ENCODE measurements around the gene CCDC78. TPM values are rescaled to one million over a fixed set of nuclear protein-coding genes. Genes with fewer than 3 reads are reported as not detected.

The CCDC78 gene
- polyA plus RNA-seq, 2 donors = 0.28 to 0.86 TPM

GRCh38 chr16:680967-681745 lies 45.1 kb downstream of the CCDC78 start:
- Histone ChIP-seq H3K4me1 (ENCODE audit: control insufficient read depth in 2 of 2, insufficient read depth in 2 of 2, low read length in 1 of 2) (peaks cover 15 to 73% of the 10 kb centered on the region in 2 donors), H3K27me3 (ENCODE audit: control insufficient read depth in 1 of 2, insufficient read depth in 2 of 2, low read length in 2 of 2) (no peaks in the 10 kb centered on the region), H3K9me3 (ENCODE audit: control insufficient read depth in 2 of 2, insufficient read depth in 1 of 2, low read depth in 1 of 2, low read length in 1 of 2) (no peaks in the 10 kb centered on the region), H3K4me3 (ENCODE audit: low read depth in 1 of 2, low read length in 2 of 2) (peak overlapping the region; percentile 82 to 84), H3K27ac (ENCODE audit: low read depth in 2 of 2, low read length in 1 of 2) (peak overlapping the region; percentile 95 to 96), H3K36me3 (ENCODE audit: control insufficient read depth in 2 of 2, insufficient read depth in 2 of 2, low read length in 1 of 2) (peaks cover 0 to 30% of the 10 kb centered on the region in 2 donors)
- WGBS, 2 donors = 42 to 44% methylated on average over 44 of the region's 44 CpGs

- Histone ChIP-seq H3K9me3 (ENCODE audit: control insufficient read depth in 2 of 2, insufficient read depth in 1 of 2, low read depth in 1 of 2, low read length in 1 of 2) (no peaks in the 10 kb centered on the region), H3K27ac (ENCODE audit: low read depth in 2 of 2, low read length in 1 of 2) (peak overlapping the region; percentile 95 to 96), H3K36me3 (ENCODE audit: control insufficient read depth in 2 of 2, insufficient read depth in 2 of 2, low read length in 1 of 2) (peaks cover 0 to 30% of the 10 kb centered on the region in 2 donors), H3K27me3 (ENCODE audit: control insufficient read depth in 1 of 2, insufficient read depth in 2 of 2, low read length in 2 of 2) (no peaks in the 10 kb centered on the region), H3K4me3 (ENCODE audit: low read depth in 1 of 2, low read length in 2 of 2) (peak overlapping the region; percentile 82 to 84), H3K4me1 (ENCODE audit: control insufficient read depth in 2 of 2, insufficient read depth in 2 of 2, low read length in 1 of 2) (peaks cover 17 to 72% of the 10 kb centered on the region in 2 donors)
- whole genome bisulfite sequencing, 2 donors = 0% methylated on average over 26 to 38 of the region's 38 CpGs
Measured at GRCh38 chr16:680625-680945, 45.7 kb downstream of the CCDC78 start.

- H3K4me1 ChIP-seq (ENCODE audit: control insufficient read depth in 2 of 2, insufficient read depth in 2 of 2, low read length in 1 of 2) = peaks cover 20 to 70% of the 10 kb centered on the region in 2 donors
- H3K27me3 ChIP-seq (ENCODE audit: control insufficient read depth in 1 of 2, insufficient read depth in 2 of 2, low read length in 2 of 2) = no peaks in the 10 kb centered on the region
- H3K27ac ChIP-seq (ENCODE audit: low read depth in 2 of 2, low read length in 1 of 2) = peak within 1 kb of the TSS; percentile 95 to 96
- H3K4me3 ChIP-seq (ENCODE audit: low read depth in 1 of 2, low read length in 2 of 2) = peak within 1 kb of the TSS; percentile 82 to 84
- H3K9me3 ChIP-seq (ENCODE audit: control insufficient read depth in 2 of 2, insufficient read depth in 1 of 2, low read depth in 1 of 2, low read length in 1 of 2) = no peaks in the 10 kb centered on the region
- H3K36me3 ChIP-seq (ENCODE audit: control insufficient read depth in 2 of 2, insufficient read depth in 2 of 2, low read length in 1 of 2) = peaks cover 0 to 25% of the 10 kb centered on the region in 2 donors
- WGBS, 2 donors = 1% methylated on average over 54 to 91 of the region's 91 CpGs
Measured at GRCh38 chr16:679814-680624, 46.2 kb downstream of the CCDC78 start, which contains the start of gene STUB1. Gene STUB1 (plus strand): TSS chr16:680410. CDS start chr16:680526, 116 bp downstream.

- Histone ChIP-seq H3K27me3 (ENCODE audit: control insufficient read depth in 1 of 2, insufficient read depth in 2 of 2, low read length in 2 of 2) (no peaks in the 10 kb centered on the region), H3K36me3 (ENCODE audit: control insufficient read depth in 2 of 2, insufficient read depth in 2 of 2, low read length in 1 of 2) (peaks cover 0 to 26% of the 10 kb centered on the region in 2 donors), H3K27ac (ENCODE audit: low read depth in 2 of 2, low read length in 1 of 2) (peak overlapping the region; percentile 75 to 76), H3K9me3 (ENCODE audit: control insufficient read depth in 2 of 2, insufficient read depth in 1 of 2, low read depth in 1 of 2, low read length in 1 of 2) (no peaks in the 10 kb centered on the region), H3K4me1 (ENCODE audit: control insufficient read depth in 2 of 2, insufficient read depth in 2 of 2, low read length in 1 of 2) (peaks cover 19 to 71% of the 10 kb centered on the region in 2 donors), H3K4me3 (ENCODE audit: low read depth in 1 of 2, low read length in 2 of 2) (peak overlapping the region; percentile 30 to 82)
- 25 to 26% methylated on average over 52 of the region's 52 CpGs for WGBS, 2 donors
Measured at GRCh38 chr16:678858-679813, 47.1 kb downstream of the CCDC78 start.

GRCh38 chr16:678209-678857 lies 47.9 kb downstream of the CCDC78 start:
- no peak overlapping the region for H3K27ac ChIP-seq (ENCODE audit: low read depth in 2 of 2, low read length in 1 of 2)
- H3K36me3 ChIP-seq (ENCODE audit: control insufficient read depth in 2 of 2, insufficient read depth in 2 of 2, low read length in 1 of 2) = peaks cover 0 to 32% of the 10 kb centered on the region in 2 donors
- peaks cover 19 to 65% of the 10 kb centered on the region in 2 donors for H3K4me1 ChIP-seq (ENCODE audit: control insufficient read depth in 2 of 2, insufficient read depth in 2 of 2, low read length in 1 of 2)
- H3K27me3 ChIP-seq (ENCODE audit: control insufficient read depth in 1 of 2, insufficient read depth in 2 of 2, low read length in 2 of 2) = no peaks in the 10 kb centered on the region
- H3K4me3 ChIP-seq (ENCODE audit: low read depth in 1 of 2, low read length in 2 of 2) = no peak overlapping the region
- WGBS, 2 donors = 55 to 67% methylated on average over 21 of the region's 21 CpGs
- H3K9me3 ChIP-seq (ENCODE audit: control insufficient read depth in 2 of 2, insufficient read depth in 1 of 2, low read depth in 1 of 2, low read length in 1 of 2) = no peaks in the 10 kb centered on the region

- Histone ChIP-seq H3K4me1 (ENCODE audit: control insufficient read depth in 2 of 2, insufficient read depth in 2 of 2, low read length in 1 of 2) (peaks cover 19 to 61% of the 10 kb centered on the region in 2 donors), H3K9me3 (ENCODE audit: control insufficient read depth in 2 of 2, insufficient read depth in 1 of 2, low read depth in 1 of 2, low read length in 1 of 2) (no peaks in the 10 kb centered on the region), H3K4me3 (ENCODE audit: low read depth in 1 of 2, low read length in 2 of 2) (no peak overlapping the region), H3K27ac (ENCODE audit: low read depth in 2 of 2, low read length in 1 of 2) (peak overlapping the region in 1 of 2 donors; percentile 22), H3K36me3 (ENCODE audit: control insufficient read depth in 2 of 2, insufficient read depth in 2 of 2, low read length in 1 of 2) (peaks cover 2 to 33% of the 10 kb centered on the region in 2 donors), H3K27me3 (ENCODE audit: control insufficient read depth in 1 of 2, insufficient read depth in 2 of 2, low read length in 2 of 2) (no peaks in the 10 kb centered on the region)
- WGBS, 2 donors = 37 to 45% methylated on average over 51 to 57 of the region's 57 CpGs
Measured at GRCh38 chr16:677316-678190, 48.7 kb downstream of the CCDC78 start.

GRCh38 chr16:676913-677312 lies 49.3 kb downstream of the CCDC78 start:
- peaks cover 18 to 57% of the 10 kb centered on the region in 2 donors for H3K4me1 ChIP-seq (ENCODE audit: control insufficient read depth in 2 of 2, insufficient read depth in 2 of 2, low read length in 1 of 2)
- no peaks in the 10 kb centered on the region for H3K27me3 ChIP-seq (ENCODE audit: control insufficient read depth in 1 of 2, insufficient read depth in 2 of 2, low read length in 2 of 2)
- no peak overlapping the region for H3K4me3 ChIP-seq (ENCODE audit: low read depth in 1 of 2, low read length in 2 of 2)
- peak overlapping the region; percentile 12 to 45 for H3K27ac ChIP-seq (ENCODE audit: low read depth in 2 of 2, low read length in 1 of 2)
- 41 to 46% methylated on average over 23 of the region's 23 CpGs for WGBS, 2 donors
- H3K9me3 ChIP-seq (ENCODE audit: control insufficient read depth in 2 of 2, insufficient read depth in 1 of 2, low read depth in 1 of 2, low read length in 1 of 2) = no peaks in the 10 kb centered on the region
- H3K36me3 ChIP-seq (ENCODE audit: control insufficient read depth in 2 of 2, insufficient read depth in 2 of 2, low read length in 1 of 2) = peaks cover 6 to 33% of the 10 kb centered on the region in 2 donors

- no peak overlapping the region for H3K4me3 ChIP-seq (ENCODE audit: low read depth in 1 of 2, low read length in 2 of 2)
- H3K27ac ChIP-seq (ENCODE audit: low read depth in 2 of 2, low read length in 1 of 2) = peak overlapping the region; percentile 12 to 45
Measured at GRCh38 chr16:676565-676902, 49.7 kb downstream of the CCDC78 start.

More at GRCh38 chr16:676565-676902, 49.7 kb downstream of the CCDC78 start:
- no peaks in the 10 kb centered on the region for H3K9me3 ChIP-seq (ENCODE audit: control insufficient read depth in 2 of 2, insufficient read depth in 1 of 2, low read depth in 1 of 2, low read length in 1 of 2)
- 53 to 68% methylated on average over 20 to 21 of the region's 21 CpGs for WGBS, 2 donors
- H3K27me3 ChIP-seq (ENCODE audit: control insufficient read depth in 1 of 2, insufficient read depth in 2 of 2, low read length in 2 of 2) = no peaks in the 10 kb centered on the region
- peaks cover 10 to 32% of the 10 kb centered on the region in 2 donors for H3K36me3 ChIP-seq (ENCODE audit: control insufficient read depth in 2 of 2, insufficient read depth in 2 of 2, low read length in 1 of 2)
- H3K4me1 ChIP-seq (ENCODE audit: control insufficient read depth in 2 of 2, insufficient read depth in 2 of 2, low read length in 1 of 2) = peaks cover 14 to 54% of the 10 kb centered on the region in 2 donors

Data from esophagus (tissue), 2 donors.